Progenitor cell of endocrine pancreas (in vitro differentiated cells): ENCODE measurements around the gene ABLIM2. TPM values are rescaled to one million over a fixed set of nuclear protein-coding genes. Genes with fewer than 3 reads are reported as not detected.

Experiments used
- DNase-seq: peaks from one replicate; pipeline ENCODE4 v3.0.0; 2021; ENCODE audit warnings: low spot score; ENCODE audit not compliant: unreplicated experiment
- H3K27ac Mint-ChIP-seq: 2 replicates; pipeline ENCODE4 v1.8.0; 2021; ENCODE audit warnings: mild to moderate bottlenecking, moderate library complexity, mixed read lengths
- H3K27me3 Mint-ChIP-seq: 2 replicates; pipeline ENCODE4 v1.8.0; 2021; ENCODE audit warnings: mixed read lengths
- H3K36me3 Mint-ChIP-seq: 2 replicates; pipeline ENCODE4 v1.8.0; 2022; ENCODE audit warnings: mixed read lengths; ENCODE audit not compliant: insufficient read depth
- H3K4me1 Mint-ChIP-seq: 2 replicates; pipeline ENCODE4 v1.8.0; 2021; ENCODE audit warnings: low read depth, mixed read lengths
- H3K4me3 Mint-ChIP-seq: 2 replicates; pipeline ENCODE4 v1.8.0; 2021; ENCODE audit warnings: low read depth, mild to moderate bottlenecking, moderate library complexity, mixed read lengths
- H3K9me3 Mint-ChIP-seq: 2 replicates; pipeline ENCODE4 v1.8.0; 2021; ENCODE audit warnings: low read depth, mixed read lengths
- total RNA-seq: library from RNA; stranded (reverse); gene quantifications from 2 replicates; pipeline ENCODE4 v1.2.1, GENCODE V29; 2021
- TF ChIP-seq, protein P1 (sequence below): fragments of 200-600 bp; sonication (generic); IDR thresholded peaks from one replicate; pipeline ENCODE4 v1.5.0; 2021; ENCODE audit warnings: antibody characterized with exemption, mild to moderate bottlenecking; ENCODE audit not compliant: unreplicated experiment

ABLIM2 gene
- total RNA-seq, 1 donor from 2014 or later = 5.7 TPM

DNA sequence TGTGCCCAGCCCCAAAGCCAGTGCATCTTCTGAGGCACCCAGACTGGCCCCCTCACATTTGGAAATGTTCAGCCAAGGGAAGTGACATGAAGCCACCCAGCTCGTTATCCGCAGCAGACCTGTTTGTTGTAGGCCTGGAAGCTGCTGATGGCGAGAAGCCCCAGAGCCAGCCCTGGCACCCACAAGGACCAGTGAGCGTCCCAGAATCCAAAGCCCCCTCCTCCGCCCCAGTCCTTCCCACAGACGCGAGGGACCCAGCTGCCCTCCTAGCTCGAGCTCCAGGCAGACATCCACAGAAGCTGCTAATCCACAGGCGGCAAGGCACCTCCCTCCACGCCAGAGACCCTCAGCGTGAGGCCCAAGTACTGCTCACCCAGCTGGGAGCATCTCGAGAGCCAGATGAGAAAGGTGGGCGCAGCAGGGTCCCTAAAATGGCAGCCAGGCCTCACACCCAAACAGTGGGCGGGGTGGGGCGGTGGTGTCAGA, 7.4 kb downstream of the ABLIM2 start:
- Mint-ChIP-seq H3K4me1 (peaks cover under 1% of the 10 kb centered on the region), H3K4me3 (no peak overlapping the region), H3K36me3 (no peaks in the 10 kb centered on the region), H3K27me3 (peaks cover 31% of the 10 kb centered on the region), H3K27ac (no peak overlapping the region), H3K9me3 (no peaks in the 10 kb centered on the region)
- no peak for DNase-seq
- TF ChIP-seq, protein P1, sequence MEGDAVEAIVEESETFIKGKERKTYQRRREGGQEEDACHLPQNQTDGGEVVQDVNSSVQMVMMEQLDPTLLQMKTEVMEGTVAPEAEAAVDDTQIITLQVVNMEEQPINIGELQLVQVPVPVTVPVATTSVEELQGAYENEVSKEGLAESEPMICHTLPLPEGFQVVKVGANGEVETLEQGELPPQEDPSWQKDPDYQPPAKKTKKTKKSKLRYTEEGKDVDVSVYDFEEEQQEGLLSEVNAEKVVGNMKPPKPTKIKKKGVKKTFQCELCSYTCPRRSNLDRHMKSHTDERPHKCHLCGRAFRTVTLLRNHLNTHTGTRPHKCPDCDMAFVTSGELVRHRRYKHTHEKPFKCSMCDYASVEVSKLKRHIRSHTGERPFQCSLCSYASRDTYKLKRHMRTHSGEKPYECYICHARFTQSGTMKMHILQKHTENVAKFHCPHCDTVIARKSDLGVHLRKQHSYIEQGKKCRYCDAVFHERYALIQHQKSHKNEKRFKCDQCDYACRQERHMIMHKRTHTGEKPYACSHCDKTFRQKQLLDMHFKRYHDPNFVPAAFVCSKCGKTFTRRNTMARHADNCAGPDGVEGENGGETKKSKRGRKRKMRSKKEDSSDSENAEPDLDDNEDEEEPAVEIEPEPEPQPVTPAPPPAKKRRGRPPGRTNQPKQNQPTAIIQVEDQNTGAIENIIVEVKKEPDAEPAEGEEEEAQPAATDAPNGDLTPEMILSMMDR = no peak

DNA sequence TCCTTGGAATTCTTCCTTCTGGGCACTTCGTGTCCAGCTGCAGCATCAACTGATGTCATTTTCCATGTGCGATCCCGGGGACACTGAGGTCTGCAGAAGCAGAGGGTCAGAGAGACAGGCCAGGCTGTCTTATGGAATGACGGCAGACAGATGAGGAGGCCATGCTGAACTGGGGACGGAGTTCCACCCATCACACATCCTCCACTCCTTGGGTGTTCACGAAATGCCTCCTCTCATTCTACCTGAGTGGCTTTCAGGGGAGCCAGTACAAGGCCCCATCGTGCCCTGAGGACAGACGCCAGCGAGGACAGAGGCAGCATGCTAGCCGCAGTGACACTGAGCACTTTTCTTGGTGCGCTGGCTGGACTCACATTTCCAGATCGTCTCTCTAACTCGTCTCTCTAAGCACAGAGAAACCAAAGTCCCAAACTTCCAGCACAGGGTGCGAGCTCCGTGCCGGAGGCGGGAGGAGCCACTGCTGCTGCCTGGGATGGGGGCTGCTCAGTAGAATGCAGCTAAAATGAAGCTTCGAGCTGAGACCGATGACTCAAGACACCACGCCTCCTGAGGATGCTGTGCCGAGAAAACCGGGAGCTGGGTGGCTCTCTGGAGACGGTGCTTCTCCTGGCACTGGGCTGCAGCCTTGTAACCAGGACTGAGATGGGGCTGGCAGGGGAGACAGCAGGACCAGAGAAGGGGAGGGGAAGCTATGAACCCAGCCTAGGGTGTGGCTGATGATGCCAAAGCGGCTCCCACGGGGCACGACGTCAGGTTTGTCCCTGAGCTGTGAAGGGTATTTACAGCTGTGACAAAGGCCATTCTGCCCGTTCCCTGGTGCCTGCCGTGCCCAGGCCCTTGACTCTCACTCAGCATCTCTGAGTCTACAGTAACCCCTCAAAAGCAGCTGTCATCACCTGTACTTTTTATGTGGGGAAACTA, 8.2 kb downstream of the ABLIM2 start:
- TF ChIP-seq, protein P1 = no peak
- DNase-seq = no peak
- Mint-ChIP-seq H3K4me3 (no peak overlapping the region), H3K4me1 (peaks cover 8% of the 10 kb centered on the region), H3K9me3 (no peaks in the 10 kb centered on the region), H3K36me3 (no peaks in the 10 kb centered on the region), H3K27ac (no peak overlapping the region), H3K27me3 (peaks cover 27% of the 10 kb centered on the region)

DNA sequence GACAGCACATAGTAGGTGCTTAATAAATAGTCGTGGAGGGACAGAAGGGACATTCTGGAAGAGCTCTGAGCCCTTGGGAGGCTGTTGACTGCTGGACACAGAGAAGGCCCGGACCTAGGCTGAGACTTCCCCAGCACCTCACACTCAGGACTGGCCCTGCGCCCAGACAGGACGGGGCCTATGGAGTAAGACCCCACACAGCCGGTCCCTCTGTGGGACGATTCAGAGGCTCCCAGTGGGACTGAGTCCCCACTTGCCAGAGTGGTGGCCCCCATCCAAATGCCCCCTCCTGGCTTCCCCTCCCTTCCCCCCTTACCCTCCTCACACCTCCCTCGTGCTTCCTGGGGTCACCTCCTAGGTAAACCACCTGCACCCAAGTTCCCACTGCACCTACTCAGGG, 8.9 kb downstream of the ABLIM2 start:
- no peaks in the 10 kb centered on the region for H3K36me3 Mint-ChIP-seq
- no peaks in the 10 kb centered on the region for H3K9me3 Mint-ChIP-seq
- no peak overlapping the region for H3K4me3 Mint-ChIP-seq
- no peak overlapping the region for H3K27ac Mint-ChIP-seq
- H3K4me1 Mint-ChIP-seq = peaks cover 15% of the 10 kb centered on the region
- TF ChIP-seq, protein P1 = no peak
- no peak for DNase-seq
- H3K27me3 Mint-ChIP-seq = peaks cover 22% of the 10 kb centered on the region

GRCh38 chr4:8148785-8149435, 9.7 kb downstream of the ABLIM2 start:
- TF ChIP-seq, protein P1 = no peak
- H3K27ac Mint-ChIP-seq = no peak overlapping the region
- H3K36me3 Mint-ChIP-seq = no peaks in the 10 kb centered on the region
- no peak for DNase-seq
- H3K4me3 Mint-ChIP-seq = no peak overlapping the region
- H3K27me3 Mint-ChIP-seq = peaks cover 20% of the 10 kb centered on the region
- no peaks in the 10 kb centered on the region for H3K9me3 Mint-ChIP-seq
- H3K4me1 Mint-ChIP-seq = peaks cover 20% of the 10 kb centered on the region

DNA sequence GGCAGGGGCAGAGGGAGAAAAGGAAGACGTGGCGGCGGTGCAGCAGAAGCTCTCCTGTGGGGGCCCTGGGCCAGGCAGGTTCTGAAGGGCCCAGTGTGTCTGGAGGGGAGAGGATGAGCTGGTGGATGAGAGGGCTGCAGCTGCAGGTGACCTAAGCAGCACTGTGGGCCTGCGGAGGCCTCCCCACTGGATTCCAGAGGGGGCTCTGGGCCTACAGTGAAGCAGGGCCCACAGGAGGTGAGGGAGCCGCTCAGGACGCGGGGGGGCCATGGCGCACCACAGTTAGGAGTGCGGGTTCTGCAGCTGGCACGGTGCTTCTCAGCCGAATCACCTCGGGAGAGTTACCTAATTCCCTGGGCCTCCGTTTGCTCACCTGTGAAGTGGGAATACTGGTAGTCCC, 10.5 kb downstream of the ABLIM2 start:
- Mint-ChIP-seq H3K27ac (no peak overlapping the region), H3K9me3 (no peaks in the 10 kb centered on the region), H3K36me3 (no peaks in the 10 kb centered on the region), H3K4me3 (no peak overlapping the region), H3K27me3 (peaks cover 18% of the 10 kb centered on the region), H3K4me1 (peaks cover 20% of the 10 kb centered on the region)
- TF ChIP-seq, protein P1 = no peak
- no peak for DNase-seq
